SW 1271 (cell line): Measurements from ENCODE around the gene TRPM6.
"Not testable (repeated sequence)": the region's sequence is repeated elsewhere in the genome, so short reads cannot be mapped to it uniquely, and the experiment has no call there.

Experiments used
- DNase-seq, 2 experiments: peaks; one replicate each; lab custom pipeline; 2025; lab: John Stamatoyannopoulos, UW

TRPM6 gene

GRCh38 chr9:74856989-74857388, 30.7 kb downstream of the TRPM6 start:
- DNase-seq = no peak

GRCh38 chr9:74855072-74855471, 32.6 kb downstream of the TRPM6 start:
- no peak for DNase-seq

DNA sequence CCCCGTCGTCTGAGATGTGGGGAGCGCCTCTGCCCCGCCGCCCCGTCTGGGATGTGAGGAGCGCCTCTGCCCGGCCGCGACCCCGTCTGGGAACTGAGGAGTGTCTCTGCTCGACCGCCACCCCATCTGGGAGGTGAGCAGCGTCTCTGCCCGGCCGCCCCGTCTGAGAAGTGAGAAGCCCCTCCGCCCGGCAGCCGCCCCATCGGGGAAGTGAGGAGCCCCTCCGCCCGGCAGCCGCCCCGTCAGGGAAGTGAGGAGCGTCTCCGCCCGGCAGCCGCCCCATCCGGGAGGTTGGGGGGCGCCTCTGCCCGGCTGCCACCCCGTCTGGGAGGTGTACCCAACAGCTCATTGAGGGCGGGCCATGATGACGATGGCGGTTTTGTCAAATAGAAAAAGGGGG, 34.7 kb downstream of the TRPM6 start:
- not testable (repeated sequence) for DNase-seq

DNA sequence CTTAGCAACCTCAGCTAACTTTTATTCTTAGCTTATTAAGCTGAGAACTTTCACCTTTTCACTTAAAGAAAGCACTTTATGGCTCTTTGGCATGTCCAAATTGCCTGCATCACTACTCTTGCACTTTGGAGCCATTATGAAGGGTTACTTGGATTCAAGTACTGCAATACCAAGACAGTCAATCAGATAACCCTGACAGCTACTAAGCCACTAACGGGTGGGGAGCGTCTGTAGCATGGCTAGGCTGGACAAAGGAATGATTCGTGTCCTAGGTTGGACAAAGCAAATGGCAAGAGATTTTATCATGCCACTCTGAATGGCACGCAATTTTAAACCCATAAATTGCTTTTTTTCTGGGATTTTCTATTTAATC, 39.6 kb downstream of the TRPM6 start:
- no peak for DNase-seq

- no peak for DNase-seq
These were observed 40.1 kb downstream of the TRPM6 start for GRCh38 chr9:74847478-74848152.

DNA sequence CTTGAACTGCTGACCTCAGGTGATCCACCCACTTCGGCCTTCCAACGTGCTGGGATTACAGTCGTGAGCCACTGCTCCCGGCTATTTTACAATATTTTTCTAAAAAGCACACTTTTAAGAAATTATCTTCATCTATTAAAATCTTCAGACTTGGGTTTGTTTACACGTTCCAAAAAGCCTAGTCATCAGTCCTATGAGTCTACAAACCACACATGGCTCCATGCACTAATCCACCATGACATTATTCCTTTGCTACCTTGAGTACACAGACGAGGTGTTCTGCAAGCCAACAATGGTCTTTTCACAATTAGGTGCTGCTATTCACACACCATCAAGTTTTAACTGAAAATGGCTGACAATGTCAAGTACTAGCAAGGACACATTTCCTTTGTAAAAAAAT, 41.0 kb downstream of the TRPM6 start:
- no peak for DNase-seq

- no peak for DNase-seq
These were observed 49.4 kb downstream of the TRPM6 start for GRCh38 chr9:74838351-74838750.

DNA sequence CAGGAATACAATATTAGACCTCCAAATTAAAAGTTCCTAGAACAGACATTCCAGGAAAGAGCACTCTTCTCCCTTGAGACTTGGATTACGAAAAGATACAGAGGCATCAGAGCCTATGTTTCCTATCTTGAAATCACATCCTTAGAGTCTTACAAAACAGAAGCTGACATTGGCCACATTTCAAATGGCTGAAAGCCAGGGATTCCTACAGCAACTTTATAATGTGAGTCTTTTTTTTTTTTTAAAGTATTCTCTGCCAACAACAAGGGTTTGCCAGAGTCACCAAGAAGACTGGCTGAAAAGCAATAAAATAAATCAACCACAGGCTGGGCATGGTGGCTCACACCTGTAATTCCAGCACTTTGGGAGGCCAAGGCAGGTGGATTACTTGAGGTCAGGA, 63.1 kb downstream of the TRPM6 start:
- DNase-seq = no peak

GRCh38 chr9:74821636-74822035, 66.1 kb downstream of the TRPM6 start:
- DNase-seq = no peak

GRCh38 chr9:74817816-74818215, 69.9 kb downstream of the TRPM6 start:
- no peak for DNase-seq

GRCh38 chr9:74817281-74817810, 70.4 kb downstream of the TRPM6 start:
- no peak for DNase-seq

DNA sequence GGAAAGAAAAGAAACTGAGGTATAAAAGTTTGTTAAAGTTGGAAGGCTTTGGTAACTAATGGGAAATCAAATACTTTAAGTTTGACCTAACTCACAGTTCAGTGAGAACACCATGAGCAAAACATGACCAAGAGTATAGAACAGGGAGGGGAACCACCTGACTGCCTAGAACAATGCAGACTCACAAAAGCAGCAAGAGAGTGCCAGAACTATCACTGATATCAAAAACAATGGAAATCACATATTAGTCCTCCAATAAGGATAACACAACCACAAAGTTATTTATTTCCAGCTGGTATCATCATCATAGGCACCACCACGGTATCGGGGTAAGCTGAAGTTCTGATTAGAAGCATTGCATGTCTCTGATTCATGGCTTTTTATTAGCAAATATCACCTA, 77.5 kb downstream of the TRPM6 start:
- no peak for DNase-seq

- DNase-seq = no peak
These were observed 83.7 kb downstream of the TRPM6 start for GRCh38 chr9:74804018-74804385.

DNA sequence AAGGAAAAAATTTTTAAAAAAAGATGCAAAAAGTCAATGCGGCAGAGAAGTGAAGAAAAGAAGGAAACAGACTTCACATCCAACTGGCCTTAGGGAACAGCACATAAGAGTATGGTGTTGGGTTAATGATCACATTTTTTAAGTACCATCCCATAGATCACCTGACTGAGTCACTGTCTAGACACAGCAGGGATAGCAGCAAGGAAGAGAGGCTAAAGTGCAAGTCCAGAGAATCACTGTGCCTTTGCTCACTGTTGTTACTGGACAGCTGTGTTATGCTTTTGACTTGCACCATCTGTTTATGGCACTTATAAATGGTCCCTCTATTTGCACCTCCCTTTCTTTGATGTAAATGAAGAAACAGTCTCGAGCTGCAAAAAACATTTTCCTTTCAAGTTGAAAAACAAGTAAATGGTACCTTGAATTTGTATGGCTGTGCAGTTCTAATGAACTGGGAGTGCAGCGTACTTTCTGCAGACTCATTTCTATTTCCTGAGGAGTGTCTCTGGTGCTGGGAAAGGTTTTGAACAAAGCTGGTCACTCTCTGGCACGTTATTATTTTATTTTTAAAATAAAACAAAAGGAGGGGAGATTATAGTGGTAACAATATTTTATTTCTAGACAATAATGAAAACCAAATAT, 84.2 kb downstream of the TRPM6 start:
- DNase-seq = no peak

DNA sequence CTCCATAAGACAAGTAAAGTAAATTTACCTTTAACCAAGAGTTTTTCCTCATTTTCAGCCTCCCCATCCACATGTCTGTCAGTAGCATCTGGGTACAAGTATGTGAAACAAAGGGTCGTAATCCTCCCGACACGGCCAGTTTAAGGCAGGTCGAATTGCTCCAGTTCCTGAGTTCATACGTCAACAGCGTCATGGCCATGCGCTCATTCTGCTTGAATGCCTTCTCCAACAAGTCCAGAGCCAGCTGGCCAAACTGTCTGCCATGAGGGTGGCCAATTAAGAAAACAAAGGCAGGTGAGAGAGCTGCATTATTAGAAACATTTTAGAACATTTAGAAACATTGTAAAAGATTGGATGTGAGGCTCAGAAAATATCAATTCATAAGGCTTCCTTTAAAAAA, 87.5 kb downstream of the TRPM6 start:
- DNase-seq = no peak

DNA sequence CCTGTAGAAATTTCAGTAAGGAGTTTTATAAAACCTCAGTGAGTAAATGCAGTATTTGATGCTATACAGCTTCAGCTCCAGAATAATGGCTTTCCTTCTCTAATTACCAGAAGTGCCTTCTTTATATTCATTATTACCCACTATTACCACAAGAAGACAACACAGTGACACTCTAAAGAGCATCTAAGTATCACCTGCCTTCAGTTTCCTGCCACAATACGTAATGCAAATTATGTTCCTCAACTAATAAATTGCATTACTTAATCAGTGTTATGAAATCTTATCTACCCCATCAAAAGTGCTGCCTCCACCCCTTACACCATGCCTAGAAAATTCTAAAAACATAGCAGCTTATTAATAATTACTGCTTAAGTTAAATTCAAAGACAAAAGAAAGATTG, 91.9 kb downstream of the TRPM6 start:
- no peak for DNase-seq

- DNase-seq = no peak
These were observed 92.6 kb downstream of the TRPM6 start for GRCh38 chr9:74795081-74795480.

DNA sequence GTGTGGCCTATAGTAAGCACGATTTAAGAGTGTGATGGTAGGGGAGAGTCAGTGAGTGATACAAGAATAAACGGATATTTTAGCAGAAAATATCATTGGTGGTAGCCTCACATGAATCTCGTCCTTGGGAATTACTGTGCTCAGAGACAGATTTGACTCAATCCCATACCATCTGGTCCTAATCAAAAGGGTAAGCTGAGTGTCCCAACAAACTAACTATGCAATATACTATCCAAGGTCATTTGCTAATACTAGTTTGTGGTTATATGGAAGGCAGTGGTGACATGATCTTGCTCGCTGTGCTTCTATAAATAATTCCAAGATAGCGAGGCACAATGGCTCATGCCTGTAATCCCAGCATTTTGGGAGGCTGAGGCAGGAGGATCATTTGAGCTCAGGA, 103.2 kb downstream of the TRPM6 start:
- no peak for DNase-seq

DNA sequence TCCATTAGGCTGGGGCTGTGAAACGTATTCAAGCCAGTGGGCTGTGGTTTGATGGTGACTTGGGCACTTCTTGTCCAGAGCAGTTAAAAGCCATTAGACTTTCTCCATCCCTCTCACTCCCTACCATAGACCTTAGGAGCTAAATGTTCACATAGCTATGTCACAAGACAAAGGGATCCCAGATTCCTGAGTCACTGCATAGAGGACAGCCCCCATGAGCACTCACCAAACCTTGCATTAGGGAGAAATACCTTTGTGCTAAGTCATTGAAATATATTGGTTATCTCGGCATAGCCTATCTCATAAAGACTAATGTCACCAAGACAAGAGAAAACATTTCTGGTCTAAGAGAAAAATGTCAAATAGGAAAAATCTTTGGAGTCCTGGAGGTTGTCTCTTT, 104.3 kb downstream of the TRPM6 start:
- DNase-seq = no peak

- peak in 1 of 2 experiments; percentile 58 for DNase-seq
These were observed 110.4 kb downstream of the TRPM6 start for GRCh38 chr9:74777136-74777879.

DNA sequence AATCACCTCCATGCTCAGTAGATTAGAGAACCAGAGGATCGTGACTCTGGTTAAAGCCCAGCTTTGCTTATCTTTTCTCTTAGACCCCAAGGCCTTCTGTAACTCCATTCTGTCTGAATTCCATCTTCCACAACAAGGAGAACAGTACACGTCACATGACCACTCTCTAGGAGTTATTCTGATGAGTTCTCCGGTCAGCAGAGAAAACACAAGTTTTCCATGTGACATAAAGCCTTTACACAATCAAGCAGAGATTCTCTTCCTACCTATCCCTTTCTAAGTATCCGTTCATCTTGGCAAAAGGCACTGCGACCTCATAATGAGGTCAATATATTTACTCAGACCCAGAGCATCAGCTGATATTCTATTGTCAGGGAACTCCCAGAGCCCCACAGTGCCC, 112.3 kb downstream of the TRPM6 start:
- no peak for DNase-seq

DNA sequence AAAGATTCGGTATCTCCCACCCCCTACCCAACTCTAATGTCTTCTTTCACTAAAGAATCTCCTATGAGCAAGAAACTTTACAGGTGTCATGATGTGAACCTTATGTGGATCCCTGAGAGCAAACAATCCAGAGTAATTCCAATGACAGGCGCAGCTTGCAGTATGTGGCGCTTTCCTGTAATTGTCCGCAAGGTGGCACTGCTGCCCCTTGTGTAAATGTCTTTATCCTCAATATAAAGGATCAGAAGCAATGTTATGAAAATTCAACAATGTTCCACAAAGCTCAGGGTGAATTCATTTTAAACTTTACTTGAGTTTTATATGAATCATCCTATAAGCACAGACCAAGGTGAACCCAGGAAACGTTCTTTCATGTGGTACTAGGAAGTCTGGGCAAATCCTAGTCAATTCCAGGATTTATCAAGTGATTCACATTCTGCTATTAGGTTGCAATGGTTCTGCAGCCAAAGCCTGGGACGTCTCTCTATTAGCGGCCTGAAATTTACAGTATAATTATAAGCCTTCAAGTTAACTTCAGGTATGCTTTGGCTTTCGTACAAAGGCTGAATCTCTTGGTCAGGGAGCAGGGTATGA, 113.7 kb downstream of the TRPM6 start:
- DNase-seq = peak in 1 of 2 experiments; percentile 74

DNA sequence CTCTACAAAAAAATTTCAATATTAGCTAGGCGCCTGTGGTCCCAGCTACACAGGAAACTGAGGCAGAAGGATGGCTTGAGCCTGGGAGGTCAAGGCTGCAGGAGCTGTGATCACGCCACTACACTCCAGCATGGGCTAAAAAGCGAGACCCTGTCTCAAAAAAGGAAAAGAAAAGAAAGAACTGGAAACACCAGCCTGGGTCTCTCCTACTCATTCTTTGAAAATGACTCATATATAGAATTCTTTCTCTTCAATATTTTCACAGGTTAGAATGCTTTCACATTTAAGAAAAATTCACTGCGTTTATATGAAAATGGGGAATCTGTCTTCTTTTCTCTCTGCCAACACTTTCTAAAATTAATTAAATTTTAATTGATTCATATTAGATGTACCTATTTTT, 115.6 kb downstream of the TRPM6 start:
- no peak for DNase-seq
